HG02970 (cell line): Measurements from ENCODE around the gene CYP2W1.
"Not testable (repeated sequence)": the region's sequence is repeated elsewhere in the genome, so short reads cannot be mapped to it uniquely, and the experiment has no call there.

Source experiments
- ATAC-seq: cut with Tn5 transposase; IDR thresholded peaks from one replicate; pipeline ENCODE4 v1.9.1; 2021; ENCODE audit warnings: mild to moderate bottlenecking, moderate library complexity, moderate number of reproducible peaks; ENCODE audit not compliant: unreplicated experiment, low FRiP score

The CYP2W1 gene

DNA sequence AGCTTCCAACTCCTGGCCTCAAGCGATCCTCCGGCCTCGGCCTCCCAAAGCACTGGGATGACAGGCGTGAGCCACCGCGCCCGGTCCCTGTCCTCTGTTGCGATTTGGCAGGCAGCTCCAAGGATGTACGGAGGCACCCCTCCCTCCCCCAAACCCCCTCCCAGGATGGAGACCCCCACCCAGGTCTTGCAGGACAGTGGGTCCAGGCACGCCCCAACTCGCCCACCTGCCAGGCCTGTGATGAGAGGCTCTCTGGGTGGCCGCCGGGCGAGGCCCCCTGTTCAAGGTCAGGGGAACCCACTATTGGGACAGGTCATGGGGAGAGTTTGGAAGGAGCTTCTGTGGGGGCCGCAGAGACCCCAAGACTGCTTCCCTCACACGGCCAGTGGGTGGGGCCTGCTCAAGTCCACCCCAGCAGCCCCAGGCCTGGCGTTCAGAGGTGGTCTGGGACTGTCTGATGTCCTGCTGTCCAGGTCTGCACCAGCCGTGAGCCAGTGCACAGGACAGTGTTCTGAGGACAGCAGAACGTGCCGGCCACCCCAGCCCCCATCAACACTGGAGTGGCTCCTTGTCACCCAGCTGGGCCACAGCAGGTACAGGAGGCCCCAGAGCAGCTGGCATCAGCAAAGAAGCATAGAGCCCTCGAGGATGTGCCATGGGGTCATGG lies 31.0 kb upstream of the CYP2W1 start:
- no peak for ATAC-seq

DNA sequence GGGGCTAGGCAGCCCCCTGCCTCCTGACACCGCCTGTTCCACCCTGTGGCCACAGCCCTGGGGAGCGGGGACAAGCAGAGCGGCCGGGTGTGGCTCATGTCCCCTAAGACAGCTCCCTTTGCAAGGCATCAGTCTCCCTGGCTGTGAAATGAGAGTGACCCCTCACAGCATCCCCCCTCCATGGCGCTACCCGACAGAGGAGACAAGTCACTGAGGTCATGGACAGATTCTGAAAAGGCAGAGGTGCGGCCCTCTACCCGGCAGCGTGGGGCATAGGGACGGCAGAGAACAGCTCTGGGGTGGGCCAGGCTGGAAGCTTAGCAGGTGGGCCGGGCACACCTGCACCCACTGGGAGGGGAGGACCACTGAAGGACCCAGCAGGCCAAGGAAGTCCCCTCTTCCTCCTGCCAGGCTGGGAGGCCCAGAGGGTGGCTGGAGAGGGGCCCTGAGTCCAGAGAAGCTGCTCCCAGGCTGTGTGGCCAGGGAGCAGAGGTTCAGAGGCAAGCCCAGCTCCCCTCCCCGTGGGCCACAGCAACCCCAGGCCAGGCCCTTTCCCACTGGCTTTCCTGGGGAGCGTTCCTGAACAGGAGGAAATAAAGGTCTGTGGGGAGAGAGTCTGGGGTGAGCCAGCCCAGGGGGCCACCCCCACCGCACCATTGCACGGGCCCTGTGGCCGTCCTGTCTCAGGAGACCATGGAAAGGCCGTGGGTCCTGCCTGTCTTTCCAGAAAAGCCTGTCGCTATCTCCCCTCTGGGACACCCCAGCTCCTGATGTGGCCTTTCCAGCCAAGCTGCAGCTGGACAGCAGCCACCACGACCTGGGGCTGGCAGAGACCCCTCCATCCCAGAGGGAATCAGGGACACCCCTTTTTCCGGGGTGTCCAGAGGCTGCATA lies 30.2 kb upstream of the CYP2W1 start:
- no peak for ATAC-seq

DNA sequence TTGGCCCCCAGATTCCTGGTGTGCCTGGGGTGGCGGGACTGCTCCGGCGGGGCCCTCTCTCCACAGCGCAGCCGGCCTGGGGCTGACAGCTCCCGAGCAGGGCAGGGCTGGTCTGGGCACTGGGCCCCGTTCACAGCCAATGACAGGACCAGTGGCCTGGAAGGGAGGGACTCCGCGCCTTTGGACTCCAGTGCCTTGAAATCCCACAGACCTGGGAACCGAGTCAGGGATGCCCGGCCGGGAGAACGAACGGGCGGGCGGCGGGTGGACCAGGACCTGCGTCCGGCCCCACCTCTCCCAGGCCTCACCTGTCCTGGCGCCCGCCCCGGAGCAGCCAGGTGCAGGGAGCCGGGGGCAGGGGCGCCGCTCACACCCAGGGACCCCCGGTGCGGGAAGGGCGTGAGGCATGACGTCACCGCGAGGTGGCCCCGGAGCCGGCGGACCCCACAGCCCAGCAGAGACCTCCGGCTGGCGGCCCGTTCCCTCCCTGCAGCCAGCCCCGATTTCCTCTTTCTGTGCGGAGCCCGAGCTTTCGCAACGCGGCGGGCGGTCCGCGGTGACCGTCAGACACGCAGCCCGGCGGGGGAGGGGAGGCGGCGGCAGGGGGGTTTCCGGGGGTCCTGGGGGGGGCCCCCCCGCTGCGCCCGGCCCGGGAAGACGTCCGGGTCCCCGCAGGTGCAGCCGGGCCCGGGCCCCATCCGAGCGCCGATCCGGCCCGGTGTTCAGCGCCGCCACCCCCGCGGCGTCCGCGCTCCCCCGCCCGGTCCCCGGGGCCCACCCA lies 29.2 kb upstream of the CYP2W1 start:
- no peak for ATAC-seq

DNA sequence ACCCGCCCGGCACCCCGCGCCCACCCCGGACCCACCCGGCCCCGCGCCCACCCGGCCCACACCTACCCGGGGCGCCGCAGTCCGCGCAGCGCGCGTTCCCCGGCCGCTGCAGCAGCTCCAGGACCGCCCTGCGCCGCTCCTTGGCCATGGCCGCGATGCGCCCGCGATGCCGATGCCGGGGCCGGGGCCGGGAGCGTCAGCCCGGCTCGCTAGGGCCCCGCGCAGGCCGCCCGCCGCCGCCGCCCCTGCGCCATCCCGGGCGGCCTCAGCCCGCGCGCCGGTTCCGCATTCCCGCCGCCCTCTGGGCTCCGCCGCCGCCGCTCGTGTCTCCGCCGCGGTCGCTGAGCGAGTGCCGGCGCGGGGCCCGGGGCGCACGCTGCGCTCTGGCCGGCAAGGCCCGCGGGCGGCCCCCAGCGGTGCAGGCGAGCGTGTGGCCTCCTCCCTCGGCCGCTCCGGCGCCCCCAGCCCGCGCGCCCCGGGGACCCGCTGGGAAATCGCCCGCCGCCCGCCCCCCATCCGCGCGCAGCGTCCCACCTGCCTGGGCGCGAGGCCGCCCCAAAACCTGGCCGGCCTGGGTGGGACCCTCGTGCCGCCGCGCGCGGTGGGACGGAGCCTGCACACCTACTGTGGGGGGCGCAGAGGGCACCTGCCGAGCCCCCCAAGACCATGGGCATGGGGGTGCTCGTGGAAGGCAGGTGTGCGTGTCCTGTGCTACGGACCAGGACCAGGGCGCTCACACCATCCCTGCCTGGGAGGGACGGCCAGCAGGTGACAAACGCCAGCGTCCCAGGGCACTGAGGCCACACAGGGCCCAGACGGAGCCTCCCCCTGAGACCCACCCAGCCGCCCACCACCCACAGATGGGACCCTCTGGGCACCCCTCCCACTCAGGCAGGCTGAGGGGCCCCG lies 28.4 kb upstream of the CYP2W1 start, which contains the start of gene ADAP1:
TSS of gene ADAP1 (minus strand) at position 351 of the 909 bp plus-strand sequence. CDS start at position 148, 203 bp downstream.
- ATAC-seq: no peak

DNA sequence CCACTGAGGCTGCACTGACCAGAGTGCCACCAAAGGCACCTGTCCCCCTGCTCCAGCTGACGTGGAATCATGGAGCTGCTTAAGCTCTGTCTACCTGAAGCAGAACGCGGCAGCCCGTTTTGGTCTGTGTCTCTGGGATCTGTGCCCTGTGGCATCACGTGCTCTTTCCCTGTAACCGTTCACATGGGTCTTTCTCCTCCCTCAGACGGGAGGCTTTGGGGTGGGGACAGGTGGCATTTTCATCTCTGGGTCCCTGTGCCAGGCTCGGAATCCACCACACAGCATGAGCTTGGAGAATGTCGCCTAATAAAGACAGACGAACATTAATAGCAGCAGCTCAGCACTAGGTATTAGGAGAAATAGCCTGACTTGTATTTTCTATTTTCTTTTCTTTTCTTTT lies 26.9 kb upstream of the CYP2W1 start:
- ATAC-seq: no peak

DNA sequence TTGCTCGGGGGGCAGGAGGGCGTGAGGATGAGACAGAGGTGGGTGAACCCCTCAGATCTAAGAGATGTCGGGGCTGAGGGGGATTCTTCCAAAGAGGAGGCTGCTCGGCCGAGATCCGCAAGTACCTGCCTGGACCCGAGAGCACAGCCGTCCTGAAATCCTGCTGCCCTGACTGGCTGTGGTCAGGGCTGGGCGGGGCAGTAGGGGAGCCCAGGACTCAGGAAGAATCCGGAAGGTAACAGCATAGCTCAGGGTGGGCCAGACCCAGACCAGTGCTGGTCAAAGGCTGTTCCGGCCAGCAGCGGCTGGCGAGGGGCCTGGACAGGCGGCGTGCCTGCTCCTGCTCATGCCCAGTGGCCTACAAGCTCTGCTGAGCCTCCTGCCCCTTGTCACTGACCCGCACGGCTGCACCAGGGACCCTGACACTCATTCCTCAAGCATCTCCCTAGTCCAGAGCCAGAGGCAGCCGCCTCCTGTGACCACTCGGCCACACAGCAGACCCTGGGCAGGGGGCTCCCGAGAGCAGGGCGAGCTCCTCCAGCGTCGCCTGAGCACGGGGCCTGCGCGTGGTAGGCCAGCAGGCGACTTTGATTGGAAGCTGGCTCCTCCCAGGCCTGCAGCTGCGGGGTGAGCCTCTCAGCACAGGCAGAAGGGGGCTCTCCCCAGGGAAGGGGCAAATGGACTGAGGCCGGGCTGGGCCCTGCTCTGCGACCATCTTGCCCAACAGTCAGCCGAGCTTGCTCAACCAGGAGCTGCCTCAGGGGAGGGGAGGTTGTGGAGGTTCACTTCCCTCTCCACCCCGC lies 25.4 kb upstream of the CYP2W1 start:
- no peak for ATAC-seq

DNA sequence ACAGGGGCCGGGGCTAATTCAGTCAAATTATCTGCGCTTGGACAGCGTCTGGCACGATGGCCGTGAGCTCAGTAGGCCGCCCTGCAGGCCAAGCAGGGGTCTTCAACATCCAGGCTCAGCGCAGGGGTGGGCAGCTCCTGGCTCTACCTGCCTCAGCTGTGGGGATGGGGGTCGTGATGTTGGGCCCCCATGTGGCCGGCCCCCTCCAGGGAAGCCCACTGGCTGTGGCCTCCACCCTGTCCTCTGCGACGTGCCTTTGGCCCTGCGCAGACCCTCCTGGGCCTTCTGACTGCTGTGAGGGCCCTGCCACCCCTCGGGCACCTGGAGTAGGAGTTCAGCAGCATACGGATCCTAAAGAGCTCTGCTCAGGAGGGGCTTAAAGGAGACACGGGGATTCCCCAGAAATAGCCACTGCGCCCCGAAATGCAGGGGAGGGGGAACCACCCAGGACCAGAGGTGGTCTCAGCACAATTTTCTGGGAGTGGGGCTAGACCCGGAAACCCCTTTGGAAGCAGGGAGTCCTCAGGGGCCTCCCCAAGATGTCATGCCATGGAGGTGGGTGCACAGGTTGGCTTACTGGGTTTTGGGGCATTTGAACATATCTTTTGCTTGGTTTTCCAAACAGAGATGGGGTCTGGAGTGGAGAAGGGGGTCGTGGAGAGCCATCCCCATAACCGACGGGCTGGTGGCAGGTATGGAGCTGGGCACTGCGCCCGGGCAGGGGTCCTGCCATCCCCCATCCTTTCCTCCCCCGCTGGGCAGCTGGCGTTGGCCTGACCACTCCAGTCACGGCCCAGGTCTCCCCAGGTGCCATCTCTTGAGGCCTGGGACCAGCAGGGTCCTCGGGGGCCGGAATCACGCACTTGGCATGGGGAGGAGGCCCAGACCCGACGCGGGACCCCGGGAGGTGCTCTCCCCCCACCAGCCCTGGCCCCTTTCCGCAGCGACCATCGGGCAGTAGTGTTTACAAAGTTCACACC lies 24.5 kb upstream of the CYP2W1 start:
- no peak for ATAC-seq

DNA sequence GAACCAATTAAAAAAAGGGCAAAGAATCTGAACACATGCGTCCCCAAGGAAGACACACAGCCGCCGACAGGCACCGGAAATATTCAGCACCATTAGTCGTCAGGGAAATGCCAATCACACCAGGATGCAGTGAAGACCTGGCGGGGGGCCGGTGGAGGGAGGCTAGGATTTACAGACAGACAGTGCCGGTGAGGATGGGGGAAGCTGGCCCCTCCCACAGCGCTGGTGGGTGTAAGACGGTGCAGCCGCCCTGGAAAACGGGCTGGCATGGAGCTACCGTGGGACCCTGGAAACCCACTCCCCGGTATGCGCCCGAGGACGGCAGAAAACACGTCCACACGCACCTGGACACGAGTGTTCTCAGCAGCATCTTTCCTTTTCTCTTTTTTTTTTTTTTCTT lies 23.7 kb upstream of the CYP2W1 start:
- ATAC-seq: no peak

DNA sequence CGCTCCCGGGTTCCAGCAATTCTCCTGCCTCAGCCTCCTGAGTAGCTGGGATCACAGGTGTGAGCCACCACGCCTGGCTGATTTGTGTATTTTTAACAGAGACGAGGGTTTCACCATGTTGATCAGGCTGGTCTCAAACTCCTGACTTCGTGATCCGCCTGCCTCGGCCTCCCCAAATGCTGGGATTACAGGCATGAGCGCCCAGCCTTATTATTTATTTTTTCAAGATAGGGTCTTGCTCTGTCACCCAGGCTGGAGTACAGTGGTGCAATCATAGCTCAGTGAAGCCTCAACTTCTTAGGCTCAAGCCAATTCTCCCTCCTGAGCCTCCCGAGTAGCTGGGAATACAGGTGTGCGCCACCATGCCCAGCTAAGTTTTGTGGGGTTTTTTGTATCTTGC lies 23.2 kb upstream of the CYP2W1 start:
- ATAC-seq: not testable (repeated sequence)

DNA sequence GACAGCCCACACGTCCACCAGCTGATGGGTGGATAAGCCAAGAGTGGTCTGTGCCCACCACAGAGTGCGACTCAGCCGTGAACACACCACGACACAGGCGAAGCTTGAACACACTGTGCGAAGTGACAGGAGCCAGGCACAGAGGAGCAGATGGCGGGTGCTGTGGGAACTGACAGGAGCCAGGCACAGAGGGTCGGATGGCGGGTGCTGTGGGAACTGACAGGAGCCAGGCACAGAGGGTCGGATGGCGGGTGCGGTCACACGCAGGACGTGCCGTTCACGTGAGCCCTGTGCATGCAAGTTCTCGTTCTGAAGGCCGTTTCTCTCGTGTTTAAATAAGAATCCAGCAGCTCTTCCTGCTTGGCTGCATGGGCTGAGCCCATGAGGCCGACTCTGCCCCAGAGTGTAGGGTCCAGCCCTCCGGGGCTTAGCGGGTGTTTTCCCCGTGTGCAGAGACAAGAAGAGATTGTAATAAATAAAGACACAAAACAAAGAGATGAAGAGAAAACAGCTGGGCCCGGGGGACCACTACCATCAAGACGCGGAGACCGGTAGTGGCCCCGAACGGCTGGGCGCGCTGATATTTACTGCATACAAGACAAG lies 22.6 kb upstream of the CYP2W1 start:
- ATAC-seq: no peak

DNA sequence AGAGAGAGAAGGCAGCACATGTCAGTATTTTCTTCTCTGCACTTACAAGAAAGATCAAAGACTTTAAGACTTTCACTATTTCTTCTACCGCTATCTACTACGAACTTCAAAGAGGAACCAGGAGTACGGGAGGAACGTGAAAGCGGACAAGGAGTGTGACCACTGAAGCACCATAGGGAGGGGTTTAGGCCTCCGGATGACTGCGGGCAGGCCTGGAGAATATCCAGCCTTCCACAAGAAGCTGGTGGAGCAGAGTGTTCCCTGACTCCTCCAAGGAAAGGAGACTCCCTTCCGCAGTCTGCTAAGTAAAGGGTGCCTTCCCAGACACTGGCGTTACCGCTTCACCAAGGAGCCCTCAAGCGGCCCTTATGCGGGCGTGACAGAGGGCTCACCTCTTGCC lies 22.0 kb upstream of the CYP2W1 start:
- ATAC-seq: not testable (repeated sequence)

DNA sequence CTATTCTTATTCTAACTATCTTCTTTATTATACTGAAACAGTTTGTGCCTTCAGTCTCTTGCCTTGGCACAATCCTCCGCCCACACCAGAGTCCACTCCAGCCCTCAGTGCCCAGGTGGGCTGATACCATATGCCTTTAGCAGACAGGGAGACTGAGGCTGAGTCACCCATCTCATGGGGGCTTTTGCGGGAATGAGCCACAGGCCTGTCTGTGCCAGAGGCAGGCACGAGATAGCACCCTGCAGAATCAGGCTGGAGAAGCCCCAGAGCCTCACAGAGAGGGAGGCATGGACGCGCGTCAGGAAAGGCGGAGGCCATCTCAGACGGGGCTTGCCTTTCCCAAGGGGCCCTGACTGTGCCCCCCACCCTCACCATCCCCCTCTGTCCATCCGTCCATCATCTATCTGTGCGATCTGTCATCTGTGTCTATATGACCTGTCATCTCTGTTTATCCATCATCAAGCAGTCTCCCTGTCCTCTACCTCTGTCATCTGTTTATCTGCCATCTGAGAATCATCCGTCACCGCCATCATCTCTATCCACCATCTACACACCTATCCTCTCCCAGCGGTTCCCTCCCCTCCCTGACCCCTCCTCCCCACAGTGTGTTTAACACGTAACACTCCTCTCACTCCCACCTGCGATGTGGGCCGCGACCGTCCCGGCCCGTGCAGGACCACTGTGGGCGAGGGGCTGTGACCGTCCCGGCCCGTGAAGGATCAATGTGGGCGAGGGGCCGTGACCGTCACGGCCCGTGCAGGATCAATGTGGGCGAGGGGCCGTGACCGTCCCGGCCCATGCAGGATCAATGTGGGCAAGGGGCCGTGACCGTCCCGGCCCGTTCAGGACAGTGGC lies 21.2 kb upstream of the CYP2W1 start:
- ATAC-seq: no peak

DNA sequence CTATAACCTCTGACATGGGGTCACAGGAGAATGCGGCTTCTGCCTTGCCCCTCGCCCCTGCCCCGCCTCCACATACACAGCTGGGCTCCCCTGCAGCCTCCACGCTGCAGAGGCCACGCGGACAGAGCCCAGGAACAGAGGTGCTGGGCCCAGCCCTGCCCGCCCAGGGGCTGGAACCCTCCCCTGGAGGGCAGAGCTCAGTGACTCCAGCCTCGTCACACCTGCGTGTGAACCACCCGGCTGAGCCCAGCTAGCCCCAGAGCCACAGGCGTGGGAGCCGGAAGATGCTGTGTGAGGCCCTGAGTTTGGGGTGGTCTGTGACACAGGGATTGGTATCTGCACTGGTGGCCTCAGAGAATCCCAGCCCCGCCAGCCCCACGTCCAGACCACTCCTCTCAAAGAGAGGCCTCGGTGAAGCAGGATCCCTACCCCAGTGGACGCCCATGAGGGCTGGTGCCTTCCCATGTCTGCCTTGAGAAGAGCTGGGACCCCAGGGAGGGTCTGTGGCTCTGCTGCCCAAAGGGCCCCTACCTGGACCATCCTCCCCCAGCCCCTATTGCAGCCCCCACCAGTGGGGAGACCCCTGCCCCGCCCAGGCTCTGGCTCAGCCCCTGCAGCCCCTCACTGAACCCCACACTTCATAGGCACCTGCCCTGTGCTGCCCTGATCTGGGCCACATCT lies 20.4 kb upstream of the CYP2W1 start:
- ATAC-seq: no peak

DNA sequence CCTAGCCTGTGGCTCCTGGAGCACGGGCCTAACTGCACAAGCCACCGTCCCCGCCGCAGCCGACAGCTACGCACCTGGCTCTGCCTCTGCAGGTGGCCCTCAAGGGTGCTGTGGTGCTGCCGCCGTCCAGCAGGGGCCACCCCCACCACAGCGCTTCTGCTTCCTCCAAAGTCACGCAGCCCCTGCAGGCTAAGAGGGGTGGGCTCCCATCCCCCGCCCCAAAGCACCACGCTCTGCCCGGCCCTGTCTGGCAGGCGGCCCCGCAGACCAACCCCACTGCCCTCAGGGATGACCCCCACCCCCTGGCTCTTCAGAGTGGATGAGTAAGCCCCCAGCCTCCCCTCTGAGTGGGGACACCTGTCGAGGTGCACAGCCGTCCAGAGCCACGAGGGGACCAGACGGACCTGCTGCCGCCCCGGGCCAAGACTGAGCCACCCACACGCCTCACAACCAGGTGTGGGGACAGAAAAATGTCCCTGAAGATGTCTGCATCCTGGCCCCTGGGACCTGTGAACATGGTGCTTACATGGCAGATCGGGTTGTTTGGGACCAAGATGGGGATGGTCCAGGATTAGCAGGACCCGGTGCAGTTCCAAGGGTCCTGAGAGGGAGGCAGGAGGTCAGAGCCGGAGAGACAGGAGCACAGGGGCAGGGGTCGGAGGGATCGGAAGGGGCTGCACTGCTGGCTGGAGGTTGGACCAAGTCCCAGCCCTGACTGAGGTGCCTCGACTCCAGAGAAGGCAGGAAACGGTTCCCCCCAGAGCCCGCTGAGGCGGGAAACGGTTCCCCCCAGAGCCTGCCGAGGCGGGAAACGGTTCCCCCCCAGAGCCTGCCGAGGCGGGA lies 19.5 kb upstream of the CYP2W1 start:
- no peak for ATAC-seq
